Dedifferentiated amniotic fluid mesenchymal stem cell (primary cell): Measurements from ENCODE around the gene KCNMB2.
"Not testable (repeated sequence)": the region's sequence is repeated elsewhere in the genome, so short reads cannot be mapped to it uniquely, and the experiment has no call there.

ENCODE experiments used
- DNase-seq: peaks from one replicate; pipeline ENCODE4 v3.0.0-alpha.2; 2016; ENCODE audit errors: extremely low spot score

KCNMB2 gene

DNA sequence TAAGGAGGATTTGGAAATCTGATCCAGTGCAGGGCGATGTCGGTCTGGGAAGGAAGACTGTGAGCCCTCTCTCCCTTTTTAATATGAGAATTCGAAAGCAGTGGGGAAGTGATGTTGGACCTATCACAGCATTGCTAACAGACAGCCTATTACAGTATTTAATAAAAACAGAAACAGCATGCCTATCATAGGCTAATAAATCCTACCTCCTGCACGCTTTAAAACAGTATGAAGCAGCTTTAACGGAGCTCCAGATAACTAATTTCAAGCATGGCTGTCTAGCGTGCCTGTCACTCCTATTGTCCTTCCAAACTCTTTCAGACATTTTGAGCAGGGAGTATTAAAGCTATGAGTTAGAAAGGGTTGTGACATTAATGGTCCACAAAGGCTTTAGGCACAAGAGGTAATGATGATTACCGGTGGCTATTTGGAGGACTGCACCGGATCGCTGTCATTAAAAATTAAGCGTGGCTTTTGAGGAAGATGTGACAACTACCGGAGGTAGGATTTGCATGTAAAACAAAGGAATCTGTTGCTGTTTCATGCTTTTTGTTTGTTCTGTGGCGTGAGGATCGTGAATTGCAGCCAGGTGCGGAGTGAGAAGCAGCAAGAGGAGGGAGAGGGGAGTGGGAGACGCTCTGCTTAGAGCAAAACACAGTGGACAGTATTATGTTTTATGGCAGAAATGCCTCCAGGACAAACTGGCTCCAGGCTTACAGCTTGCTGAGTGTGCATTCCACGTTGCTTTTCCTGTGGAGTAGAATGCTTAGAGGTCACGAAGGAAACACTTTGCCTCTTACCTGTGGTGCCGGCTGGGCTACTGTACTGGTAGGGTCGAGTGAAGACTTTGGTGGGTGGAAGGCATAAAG lies at the start of gene KCNMB2:
KCNMB2 (plus strand) TSS at position 226 of the 869 bp plus-strand sequence.
- no peak for DNase-seq

DNA sequence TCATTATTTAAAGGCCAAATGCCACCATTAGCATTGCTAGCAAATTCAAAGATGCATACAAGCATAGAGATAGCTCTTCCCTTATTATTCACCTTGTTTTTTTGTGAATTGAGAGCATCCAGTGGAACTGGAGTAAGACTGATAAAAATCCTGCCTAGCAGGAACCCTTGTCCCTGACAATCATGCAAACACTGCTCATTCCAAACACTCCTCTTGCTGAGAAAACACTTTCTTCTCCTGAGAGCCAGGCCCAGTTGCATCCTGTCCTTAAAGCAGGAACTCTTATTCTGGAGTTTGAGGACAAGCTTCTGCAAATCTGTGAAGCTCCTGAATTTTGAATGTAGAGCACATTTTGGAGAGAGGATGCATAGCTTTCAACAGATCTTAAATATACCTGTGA lies 49.3 kb upstream of the KCNMB2 start:
- no peak for DNase-seq

DNA sequence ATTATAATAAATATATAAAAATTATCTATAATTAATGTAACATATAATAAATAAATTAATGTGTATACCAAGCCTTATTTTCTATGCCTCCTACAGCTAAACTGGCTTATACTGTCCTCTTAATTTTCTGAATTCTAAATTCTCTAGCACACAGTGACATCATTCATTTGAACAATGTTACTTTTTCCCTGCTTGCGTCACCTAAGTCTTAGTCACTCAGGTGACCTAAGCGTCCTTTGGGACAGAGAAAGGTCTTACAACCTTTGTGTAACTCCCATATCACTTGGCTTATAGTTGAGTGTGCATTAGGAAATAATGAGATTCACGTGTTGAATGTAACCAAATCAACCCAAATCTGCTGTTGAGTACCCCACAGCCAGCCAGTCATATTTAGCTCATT lies 48.5 kb upstream of the KCNMB2 start:
- no peak for DNase-seq

DNA sequence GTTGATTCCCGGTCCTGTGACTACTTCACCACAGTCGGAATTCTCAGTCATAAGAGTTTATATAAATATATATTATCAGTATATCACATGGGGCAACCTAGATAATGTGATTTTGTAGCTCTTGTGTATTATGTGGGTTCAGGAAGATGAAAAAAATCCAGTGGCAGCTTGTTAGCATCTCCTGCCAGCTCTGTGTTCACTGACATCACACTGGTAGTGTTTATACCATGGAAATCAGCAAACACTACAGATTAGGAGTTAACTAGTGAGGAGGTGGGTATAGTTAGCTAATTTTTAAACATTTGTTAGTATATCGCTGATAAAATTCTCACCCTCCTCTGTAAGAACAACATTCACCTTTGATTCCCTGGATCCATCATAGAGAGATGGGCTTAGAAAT lies 44.5 kb upstream of the KCNMB2 start:
- DNase-seq: no peak

DNA sequence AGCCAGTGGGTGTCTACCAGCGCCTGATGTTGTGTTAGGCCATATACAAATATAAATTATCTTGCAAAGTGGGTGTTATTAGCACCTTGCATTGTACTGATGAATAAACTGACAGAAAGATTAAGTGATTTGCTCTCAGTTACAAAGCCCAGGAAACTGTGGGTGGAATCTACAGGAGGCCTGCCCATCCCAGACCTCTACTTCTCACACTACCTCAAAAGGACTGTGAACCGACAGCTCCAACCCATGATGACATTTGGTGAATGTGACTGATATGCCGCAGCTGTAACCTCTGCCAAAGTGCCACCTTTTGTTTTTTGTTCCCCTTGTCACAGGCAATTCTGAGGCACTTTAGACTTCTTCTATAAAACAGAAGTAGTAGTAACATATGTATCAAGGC lies 43.7 kb upstream of the KCNMB2 start:
- no peak for DNase-seq

DNA sequence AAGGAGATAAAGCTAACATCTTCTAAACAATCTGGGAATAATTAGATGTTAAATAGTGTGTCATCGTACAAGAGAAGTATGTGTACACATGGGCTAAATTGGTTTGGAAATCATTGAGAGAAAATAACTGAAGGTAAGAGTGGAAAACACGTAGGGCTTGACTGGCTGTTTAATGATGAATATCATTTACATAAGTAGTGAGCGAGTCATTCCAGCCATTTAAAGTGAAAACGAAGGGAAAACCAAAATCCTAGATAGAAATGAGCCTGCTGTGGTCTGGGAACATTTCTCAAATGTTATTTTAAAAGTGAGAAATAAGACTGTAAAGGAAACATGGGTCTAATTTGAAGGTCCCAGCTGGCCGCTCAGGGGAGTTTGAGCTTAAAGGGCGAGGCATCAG lies 41.9 kb upstream of the KCNMB2 start:
- DNase-seq: no peak

DNA sequence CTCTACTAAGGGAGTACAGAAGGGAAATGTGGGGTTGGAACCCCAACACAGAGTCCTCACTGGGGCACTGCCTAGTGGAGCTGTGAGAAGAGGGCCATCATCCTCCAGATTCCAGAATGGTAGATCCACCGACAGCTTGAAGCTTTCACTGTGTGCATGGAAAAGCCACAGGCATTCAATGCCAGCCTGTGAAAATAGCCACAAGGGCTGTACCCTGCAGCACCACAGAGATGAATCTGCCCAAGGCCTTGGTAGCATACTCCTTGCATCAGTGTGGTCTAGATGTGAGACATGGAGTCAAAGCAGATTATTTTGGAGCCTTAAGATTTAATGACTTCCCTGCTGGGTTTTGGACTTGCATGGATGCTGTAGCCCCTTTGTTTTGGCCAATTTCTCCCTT lies 39.3 kb upstream of the KCNMB2 start:
- no peak for DNase-seq

DNA sequence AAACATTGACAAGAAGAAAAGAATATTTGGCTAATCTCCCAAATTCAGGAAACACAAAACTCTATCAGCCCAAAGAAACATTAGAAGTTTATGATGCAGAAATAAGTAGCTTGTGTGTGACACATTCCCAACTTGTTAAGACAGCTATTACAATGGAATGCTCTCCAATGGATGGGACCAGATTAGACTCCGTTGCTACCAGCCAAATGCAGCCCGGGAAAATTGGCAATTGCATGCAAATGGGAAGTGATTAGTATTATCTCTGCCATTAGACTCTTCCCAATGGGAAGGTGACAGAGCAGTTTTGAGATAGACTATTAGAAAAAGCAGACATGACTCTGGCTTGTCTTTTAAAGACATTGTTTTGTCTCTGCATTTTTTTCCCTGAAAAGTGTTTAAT lies 37.4 kb upstream of the KCNMB2 start:
- DNase-seq: no peak

DNA sequence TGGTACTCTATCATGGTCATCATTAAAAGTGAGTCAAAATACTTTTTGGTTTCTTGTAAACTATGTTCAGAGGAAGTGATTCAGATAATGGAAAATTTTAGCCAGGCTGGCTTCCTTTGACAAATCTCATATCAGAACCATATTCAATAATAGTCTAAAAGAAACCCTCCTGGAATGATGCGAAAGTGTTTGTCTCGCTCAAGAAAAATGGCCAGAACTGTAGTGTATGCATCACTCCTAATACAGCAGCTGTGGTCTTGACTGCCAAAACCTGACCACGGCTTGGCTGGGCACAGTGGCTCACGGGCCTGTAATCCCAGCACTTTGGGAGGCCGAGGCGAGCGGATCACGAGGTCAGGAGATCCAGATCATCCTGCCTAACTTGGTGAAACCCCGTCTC lies 35.6 kb upstream of the KCNMB2 start:
- no peak for DNase-seq

DNA sequence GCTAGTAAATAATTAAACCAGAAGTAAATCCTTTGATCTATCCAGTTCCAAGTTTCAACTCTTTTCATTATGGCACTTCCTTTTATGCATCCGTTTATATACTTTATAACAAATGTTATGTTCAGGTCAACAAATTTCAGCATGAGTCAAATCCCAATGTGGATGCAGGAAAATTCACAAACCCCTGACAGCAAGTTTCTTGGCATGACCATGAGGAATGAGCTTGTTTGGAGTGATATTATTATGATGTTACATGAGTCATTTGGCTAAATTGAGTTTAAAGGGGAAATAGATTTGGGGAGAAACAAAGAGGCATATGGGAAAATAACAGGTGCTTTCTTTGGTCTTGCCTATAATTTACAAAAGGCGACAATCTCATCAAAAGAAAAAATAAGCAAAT lies 32.1 kb upstream of the KCNMB2 start:
- DNase-seq: no peak

DNA sequence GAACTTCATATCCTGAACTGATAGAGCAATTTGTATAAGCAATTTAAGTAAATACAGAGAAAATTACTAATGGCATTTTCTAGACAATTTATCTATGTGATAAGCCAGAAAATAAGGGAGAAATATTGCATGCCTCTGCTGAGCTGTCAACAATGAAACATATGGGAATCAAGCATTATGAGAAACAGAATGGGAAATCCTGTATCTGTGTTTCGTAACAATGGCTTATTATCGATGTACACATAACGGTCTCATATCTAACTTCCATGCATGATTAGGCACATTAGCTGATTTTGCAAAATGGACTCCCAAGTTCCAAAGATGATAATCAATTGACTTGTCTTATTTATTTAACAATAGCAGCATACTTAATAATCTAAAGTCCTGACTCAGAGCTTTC lies 30.4 kb upstream of the KCNMB2 start:
- no peak for DNase-seq

DNA sequence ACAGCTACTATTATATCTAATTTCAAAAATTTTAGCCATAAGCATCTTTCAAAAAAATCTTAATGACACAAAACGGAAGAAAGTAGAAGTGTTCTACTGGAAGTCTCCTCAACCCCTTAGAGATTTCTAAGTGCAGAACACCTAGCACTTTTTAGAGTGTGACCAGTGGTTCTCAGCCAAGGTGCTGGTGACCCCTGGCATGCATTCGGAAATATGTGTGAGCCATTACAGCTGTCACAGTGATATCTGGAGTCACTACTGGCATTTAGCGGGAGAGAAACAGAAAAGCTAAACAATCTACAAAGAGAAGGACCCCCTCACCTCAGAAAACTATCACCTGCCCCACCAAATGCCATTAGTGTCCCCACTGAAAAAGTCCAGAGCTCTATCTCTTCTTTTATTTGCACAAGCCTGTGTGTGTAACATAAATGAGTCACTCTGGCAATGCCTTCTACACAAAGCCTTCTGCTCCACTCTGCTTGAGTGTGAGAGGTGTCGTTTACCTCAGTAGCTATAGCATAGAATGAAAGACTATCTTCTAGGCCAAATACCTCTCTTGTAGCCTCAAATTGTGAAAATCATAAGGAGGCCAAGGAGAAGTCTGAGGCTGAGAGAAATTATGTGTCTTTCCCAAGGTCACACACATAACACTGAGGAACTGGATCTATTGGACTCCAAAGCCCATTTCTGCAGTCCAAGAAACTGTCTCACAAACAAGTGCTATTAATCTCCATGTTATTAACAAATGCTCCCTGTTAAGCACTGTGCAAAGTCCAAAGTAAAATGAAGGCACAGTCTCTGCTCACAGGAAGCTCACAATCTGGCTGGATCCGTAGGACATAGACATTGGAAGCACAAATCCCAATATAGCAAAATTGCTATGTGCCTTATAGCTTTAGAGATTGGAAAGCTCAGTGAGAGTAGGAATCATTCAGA lies 28.5 kb upstream of the KCNMB2 start:
- no peak for DNase-seq

DNA sequence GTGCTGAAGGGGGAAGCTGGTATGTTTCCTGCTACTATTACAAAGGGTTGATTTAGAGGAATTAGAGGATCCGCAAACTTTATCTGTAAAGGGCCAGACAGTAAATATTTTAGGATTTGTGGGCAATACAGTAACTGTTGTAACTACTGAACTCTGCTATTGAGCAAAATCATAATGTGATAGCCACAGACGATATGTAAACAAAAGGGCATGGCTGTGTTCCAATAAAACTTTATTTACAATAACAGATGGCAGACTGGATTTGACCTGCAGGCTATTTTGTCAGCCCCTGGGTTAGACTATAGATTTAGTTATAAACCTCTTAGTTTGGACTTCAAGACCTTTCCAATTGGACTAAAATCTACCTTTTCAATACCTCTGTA lies 27.8 kb upstream of the KCNMB2 start:
- no peak for DNase-seq

DNA sequence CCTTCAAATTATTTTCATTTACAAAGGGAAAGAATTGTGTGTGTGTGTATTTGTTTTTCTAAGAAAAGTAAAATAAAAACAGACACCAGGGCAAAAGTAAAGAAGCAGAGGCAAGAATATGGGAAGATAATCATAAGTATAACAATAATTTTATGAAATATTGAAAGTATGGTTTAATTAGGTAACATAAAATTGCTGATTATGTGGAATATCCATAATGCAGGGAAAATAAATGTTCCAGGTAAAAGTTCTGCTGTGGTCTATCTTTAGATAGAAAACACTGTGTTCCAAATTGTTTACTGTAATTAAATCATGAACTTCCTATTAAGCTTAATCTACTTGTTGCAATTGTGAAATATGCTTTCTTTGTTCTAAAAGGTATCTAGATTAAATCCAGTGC lies 25.7 kb upstream of the KCNMB2 start:
- DNase-seq: no peak

DNA sequence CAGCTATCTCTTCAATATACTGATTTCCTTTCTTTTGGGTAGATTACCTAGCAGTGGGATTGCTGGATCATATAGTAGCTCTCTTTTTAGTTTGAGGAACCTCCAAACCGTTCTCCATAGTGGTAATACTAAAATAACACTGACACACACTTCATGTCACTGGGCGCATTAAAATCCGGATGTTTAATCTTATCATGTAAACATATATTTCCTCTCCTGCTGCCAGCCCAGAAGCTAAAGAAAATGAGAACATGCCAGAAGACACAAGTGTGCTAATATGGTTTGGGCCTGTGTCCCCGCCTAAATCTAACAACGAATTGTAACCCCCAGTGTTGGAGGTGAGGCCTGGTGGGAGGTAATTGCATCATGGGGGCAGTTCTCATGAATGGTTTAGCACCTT lies 23.6 kb upstream of the KCNMB2 start:
- no peak for DNase-seq

DNA sequence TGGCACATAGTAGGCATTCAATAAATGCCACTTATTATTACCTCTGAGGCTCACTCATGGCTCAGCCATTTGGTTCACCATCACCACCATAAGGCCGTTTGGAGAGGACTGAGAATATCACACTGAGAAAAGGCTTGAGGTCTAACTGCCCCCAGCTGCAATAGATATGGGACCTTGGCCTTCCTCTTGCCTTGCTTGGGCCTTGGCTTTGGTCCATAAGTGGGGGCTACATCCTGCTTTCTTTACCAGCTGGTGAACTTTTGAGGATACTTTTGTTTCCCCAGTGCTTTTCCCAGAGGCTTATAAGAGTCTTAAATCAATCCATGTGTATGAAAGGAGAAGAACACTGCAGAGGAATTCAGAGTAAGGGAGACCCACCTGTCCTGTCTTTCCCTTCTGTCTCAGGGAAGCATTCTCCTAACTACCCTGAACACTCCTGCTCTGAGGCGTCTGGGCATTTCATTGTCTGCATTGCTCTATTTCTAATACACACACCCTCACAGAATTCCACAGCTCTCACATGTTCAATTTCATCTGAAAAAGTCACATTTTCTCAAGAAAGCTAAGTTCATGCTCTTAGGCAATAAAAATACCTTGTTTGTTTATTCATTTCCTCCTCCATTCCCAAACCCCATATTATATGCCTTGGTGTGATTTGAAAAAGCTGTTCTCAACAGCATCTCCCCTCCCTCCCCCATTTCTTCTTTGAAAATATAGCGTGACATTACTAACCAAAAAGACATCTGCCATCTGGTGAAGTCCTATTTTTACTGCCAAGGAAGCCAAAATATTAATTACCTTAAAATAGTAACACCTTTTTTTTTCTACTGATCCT lies 22.5 kb upstream of the KCNMB2 start:
- peak; percentile 29 for DNase-seq

DNA sequence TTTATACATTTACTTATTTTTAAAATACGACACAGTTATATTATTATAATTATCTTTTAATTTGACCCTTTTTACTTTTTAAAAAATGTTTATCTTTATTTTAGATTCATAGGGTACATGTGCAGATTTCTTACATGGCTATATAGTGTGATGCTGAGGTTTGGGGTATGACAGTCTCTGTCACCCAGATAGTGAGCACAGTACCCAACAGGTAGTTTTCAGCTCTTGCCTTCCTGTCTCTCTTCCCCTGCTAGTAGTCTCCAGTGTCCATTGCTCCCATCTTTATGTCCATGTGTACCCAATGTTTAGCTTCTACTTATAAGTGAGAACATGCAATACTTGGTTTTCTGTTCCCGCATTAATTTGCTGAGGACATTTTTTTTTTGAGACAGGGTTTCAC lies 21.8 kb upstream of the KCNMB2 start:
- no peak for DNase-seq

DNA sequence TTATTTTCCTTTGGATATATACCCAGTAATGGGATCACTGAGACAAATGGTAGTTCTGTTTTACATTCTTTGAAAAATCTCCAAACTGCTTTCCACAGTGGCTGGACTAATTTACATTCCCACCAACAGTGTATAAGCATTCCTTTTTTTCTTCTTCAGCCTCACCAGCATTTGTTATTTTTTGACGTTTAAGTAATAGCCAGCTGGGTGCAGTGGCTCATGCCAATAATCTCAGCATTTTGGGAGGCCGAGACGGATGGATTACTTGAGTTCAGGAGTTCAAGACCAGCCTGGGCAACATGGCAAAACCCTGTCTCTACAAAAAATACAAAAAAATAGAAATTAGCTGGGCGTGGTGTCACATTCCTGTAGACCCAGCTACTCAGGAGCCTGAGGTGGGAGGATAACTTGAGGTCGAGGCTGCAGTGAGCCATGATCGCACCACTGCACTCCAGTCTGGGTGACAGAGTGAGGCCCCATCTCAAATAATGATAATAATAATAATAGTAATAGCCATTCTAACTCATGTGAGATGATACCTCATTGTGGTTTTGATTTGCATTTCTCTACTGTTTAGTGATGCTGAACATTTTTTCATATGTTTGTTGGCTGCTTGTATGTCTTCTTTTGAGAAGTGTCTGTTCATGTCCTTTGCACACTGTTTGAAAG lies 21.0 kb upstream of the KCNMB2 start:
- not testable (repeated sequence) for DNase-seq

DNA sequence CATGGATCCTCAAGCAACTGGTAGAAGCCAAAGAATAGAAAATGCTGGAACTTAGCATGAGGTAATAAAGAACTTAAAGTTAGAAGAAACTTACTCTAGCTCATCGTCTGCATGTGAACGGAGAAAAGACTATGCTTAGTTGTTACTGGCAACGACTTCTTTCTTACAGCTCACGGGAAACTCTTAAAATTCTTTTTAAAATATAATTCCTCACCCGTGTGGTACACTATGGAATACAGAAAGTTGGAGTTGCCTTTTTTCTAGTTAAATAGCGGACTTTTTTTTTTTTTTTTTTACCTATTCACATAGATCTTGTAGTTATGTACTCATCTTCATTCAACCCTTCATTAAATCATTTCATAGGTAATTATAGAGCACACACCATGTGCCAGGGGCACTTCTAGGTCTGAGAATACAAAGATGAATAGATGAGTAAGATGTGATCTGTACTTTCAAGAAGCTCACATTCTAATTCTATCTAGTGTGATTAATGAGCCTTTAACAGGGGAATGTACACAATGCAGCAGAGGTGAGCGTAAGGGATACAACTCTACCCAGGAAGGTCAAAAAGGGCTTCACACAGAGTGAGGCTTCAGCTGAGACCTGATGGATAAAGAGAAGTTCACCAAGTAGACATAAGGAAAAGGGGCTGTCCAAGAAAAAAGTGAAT lies 18.4 kb upstream of the KCNMB2 start:
- DNase-seq: no peak

DNA sequence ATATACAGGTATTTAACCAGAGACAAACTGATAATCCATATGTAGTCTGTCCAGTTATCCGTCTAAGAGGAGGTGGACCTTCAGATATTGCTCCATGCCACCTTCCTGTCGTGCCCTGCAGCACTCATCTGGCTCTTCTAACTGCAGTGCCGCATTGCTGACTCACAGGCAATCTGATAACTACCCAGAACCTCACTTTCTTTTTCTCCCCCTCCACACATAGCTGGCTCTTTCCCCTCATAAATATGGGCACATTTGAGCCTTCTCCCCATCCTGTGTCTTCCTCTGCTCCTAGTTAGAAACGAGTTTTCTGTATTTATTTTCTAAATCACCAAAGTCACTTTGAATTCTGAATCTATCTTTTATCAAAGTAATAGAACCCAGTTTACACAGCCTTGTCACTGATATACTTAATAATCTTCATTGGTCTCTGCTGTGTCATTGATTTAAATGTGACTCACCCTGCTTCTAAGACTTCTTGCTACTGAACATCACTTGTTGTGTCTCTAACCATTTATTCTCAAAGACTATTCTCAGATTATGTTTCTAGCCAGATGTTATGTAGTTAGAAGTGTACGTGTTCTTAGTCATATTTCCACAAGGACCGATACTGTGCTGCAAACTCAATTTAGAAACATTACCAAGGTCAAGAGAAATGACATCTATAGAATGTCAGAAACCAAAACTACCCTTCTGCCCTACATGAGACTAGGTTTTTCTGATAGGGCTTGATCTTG lies 17.4 kb upstream of the KCNMB2 start:
- no peak for DNase-seq
